ENCODE results near the gene TMEM117.

Gene TMEM117

GRCh38 chr12:43884683-43885410 is 49.0 kb downstream of the TMEM117 start:
- DNase-seq (ENCODE audit: low read depth in 3 of 3), result no peak

- DNase-seq (ENCODE audit: low read depth in 3 of 3), result no peak
Measured at GRCh38 chr12:43887397-43887796, 51.5 kb downstream of the TMEM117 start.

GRCh38 chr12:43891856-43892574 is 56.1 kb downstream of the TMEM117 start:
- DNase-seq (ENCODE audit: low read depth in 3 of 3), result no peak

GRCh38 chr12:43893670-43894069 is 57.8 kb downstream of the TMEM117 start:
- DNase-seq (ENCODE audit: low read depth in 3 of 3), result no peak

- no peak for DNase-seq (ENCODE audit: low read depth in 3 of 3)
Measured at GRCh38 chr12:43895580-43896206, 59.8 kb downstream of the TMEM117 start.

GRCh38 chr12:43896496-43896895 is 60.6 kb downstream of the TMEM117 start:
- DNase-seq (ENCODE audit: low read depth in 3 of 3), result no peak

GRCh38 chr12:43898474-43898873 is 62.6 kb downstream of the TMEM117 start:
- DNase-seq (ENCODE audit: low read depth in 3 of 3), result no peak

- DNase-seq (ENCODE audit: low read depth in 3 of 3), result no peak
Measured at GRCh38 chr12:43899574-43899973, 63.7 kb downstream of the TMEM117 start.

- DNase-seq (ENCODE audit: low read depth in 3 of 3), result no peak
Measured at GRCh38 chr12:43903686-43904085, 67.8 kb downstream of the TMEM117 start.

GRCh38 chr12:43912859-43913258 is 77.0 kb downstream of the TMEM117 start:
- DNase-seq (ENCODE audit: low read depth in 3 of 3), result no peak

GRCh38 chr12:43914391-43914790 is 78.5 kb downstream of the TMEM117 start:
- DNase-seq (ENCODE audit: low read depth in 3 of 3), result no peak

GRCh38 chr12:43914923-43915468 is 79.1 kb downstream of the TMEM117 start:
- no peak for DNase-seq (ENCODE audit: low read depth in 3 of 3)

GRCh38 chr12:43917896-43918295 is 82.0 kb downstream of the TMEM117 start:
- DNase-seq (ENCODE audit: low read depth in 3 of 3), result no peak

- DNase-seq (ENCODE audit: low read depth in 3 of 3), result no peak
Measured at GRCh38 chr12:43921666-43922337, 85.9 kb downstream of the TMEM117 start.

GRCh38 chr12:43930032-43930431 is 94.2 kb downstream of the TMEM117 start:
- DNase-seq (ENCODE audit: low read depth in 3 of 3), result no peak

GRCh38 chr12:43931187-43931586 is 95.3 kb downstream of the TMEM117 start:
- DNase-seq (ENCODE audit: low read depth in 3 of 3), result no peak

GRCh38 chr12:43935581-43935980 is 99.7 kb downstream of the TMEM117 start:
- DNase-seq (ENCODE audit: low read depth in 3 of 3), result no peak

GRCh38 chr12:43937947-43938346 is 102.1 kb downstream of the TMEM117 start:
- DNase-seq (ENCODE audit: low read depth in 3 of 3), result no peak

- no peak for DNase-seq (ENCODE audit: low read depth in 3 of 3)
Measured at GRCh38 chr12:43942379-43942778, 106.5 kb downstream of the TMEM117 start.

- no peak for DNase-seq (ENCODE audit: low read depth in 3 of 3)
Measured at GRCh38 chr12:43945983-43946382, 110.1 kb downstream of the TMEM117 start.

GRCh38 chr12:43951286-43951685 is 115.4 kb downstream of the TMEM117 start:
- DNase-seq (ENCODE audit: low read depth in 3 of 3), result no peak
